GM12891 (cell line): ENCODE measurements around the gene ISL2.

ENCODE experiments used
- DNase-seq: peaks from one replicate; pipeline ENCODE4 v3.0.0; 2011; ENCODE audit warnings: low spot score; ENCODE audit not compliant: insufficient read length
- FAIRE-seq: peaks from 2 replicates; lab custom pipeline; 2011; peaks lifted over from hg19 to GRCh38; lab: Jason Lieb, UNC
- PAX5 ChIP-seq: IDR thresholded peaks from 2 replicates; pipeline ENCODE4 v1.6.1; 2011; ENCODE audit warnings: low read length, moderate library complexity, mild to moderate bottlenecking; ENCODE audit not compliant: insufficient read depth, severe bottlenecking
- POLR2A ChIP-seq: IDR thresholded peaks from 2 replicates; pipeline ENCODE4 v1.6.1; 2011; ENCODE audit warnings: low read depth, low read length, control low read depth
- POLR2AphosphoS5 ChIP-seq: IDR thresholded peaks from 2 replicates; pipeline ENCODE4 v1.6.1; 2011; ENCODE audit warnings: low read depth, low read length, control low read depth
- POU2F2 ChIP-seq: IDR thresholded peaks from 2 replicates; pipeline ENCODE4 v1.6.1; 2011; ENCODE audit warnings: low read depth, mild to moderate bottlenecking, control low read depth, low read length, moderate library complexity
- SPI1 ChIP-seq: IDR thresholded peaks from 2 replicates; pipeline ENCODE4 v1.6.1; 2011; ENCODE audit warnings: low read depth, low read length, control low read depth
- TAF1 ChIP-seq: IDR thresholded peaks from 2 replicates; pipeline ENCODE4 v1.6.1; 2011; ENCODE audit warnings: low read depth, low read length, control low read depth

The ISL2 gene

GRCh38 chr15:76386926-76387325, 50.4 kb downstream of the ISL2 start:
- TF ChIP-seq SPI1 (no peak), POU2F2 (no peak), POLR2A (no peak), TAF1 (no peak), POLR2AphosphoS5 (no peak), PAX5 (no peak)
- no peak for FAIRE-seq
- no peak for DNase-seq

- DNase-seq (no peak), FAIRE-seq (no peak)
- no peak for TF ChIP-seq TAF1
Observed at GRCh38 chr15:76390571-76390970, 54.0 kb downstream of the ISL2 start.

GRCh38 chr15:76391309-76391708, 54.7 kb downstream of the ISL2 start:
- no peak for TF ChIP-seq POU2F2

GRCh38 chr15:76391847-76392246, 55.3 kb downstream of the ISL2 start:
- TF ChIP-seq POU2F2 (no peak), SPI1 (no peak), TAF1 (no peak), POLR2A (no peak), PAX5 (no peak), POLR2AphosphoS5 (no peak)
- FAIRE-seq (no peak), DNase-seq (no peak)

More at GRCh38 chr15:76391309-76391708, 54.7 kb downstream of the ISL2 start:
- no peak for FAIRE-seq
- DNase-seq, result no peak
